Upper lobe of left lung (tissue), 6 donors: ENCODE results near the gene CCDC159. TPM values are rescaled to one million over a fixed set of nuclear protein-coding genes. Genes with fewer than 3 reads are reported as not detected.
A peak's percentile ranks its signal among the peaks of the same experiment; 100 is the strongest.

ENCODE experiments used
- ATAC-seq, 2 donors: fragments of 200-7000 bp; cut with Tn5 transposase; one replicate each; pipeline ENCODE4 v1.9.1; 2022; ENCODE audit warnings: mild to moderate bottlenecking in 2 of 2, moderate library complexity in 2 of 2; ENCODE audit not compliant: low FRiP score in 2 of 2
- DNase-seq, 2 donors: peaks; one replicate each; pipeline ENCODE4 v3.0.0-alpha.2; 2019 to 2020
- H3K27ac ChIP-seq, 4 donors: fragments of 200-600 bp; sonication (generic); one replicate each; pipeline ENCODE4 v1.5.1; 2016 to 2019
- H3K27me3 ChIP-seq, 4 donors: fragments of 200-600 bp; sonication (generic); one replicate each; pipeline ENCODE4 v1.5.1; 2017 to 2019
- H3K36me3 ChIP-seq, 4 donors: fragments of 200-600 bp; sonication (generic); one replicate each; pipeline ENCODE4 v1.5.1; 2016 to 2019
- H3K4me1 ChIP-seq, 4 donors: fragments of 200-600 bp; sonication (generic); one replicate each; pipeline ENCODE4 v1.5.1; 2018 to 2019
- H3K4me3 ChIP-seq, 4 donors: fragments of 200-600 bp; sonication (generic); one replicate each; pipeline ENCODE4 v1.5.1; 2017 to 2019; ENCODE audit warnings: mild to moderate bottlenecking in 2 of 4, moderate library complexity in 1 of 4
- H3K9me3 ChIP-seq, 4 donors: fragments of 200-600 bp; sonication (generic); one replicate each; pipeline ENCODE4 v1.5.1; 2018 to 2019
- CTCF ChIP-seq, 6 experiments: fragments of 450-650 bp in 4 of 6; fragments of 200-600 bp in 2 of 6; sonication (generic) in 2 of 6; IDR thresholded peaks; one replicate each; pipeline ENCODE4 v1.5.1; 2016 to 2019; ENCODE audit warnings: antibody characterized with exemption in 6 of 6
- EP300 ChIP-seq, 4 donors: sonication (generic); formaldehyde crosslinking; IDR thresholded peaks; one replicate each; pipeline ENCODE4 v1.5.1; 2017; ENCODE audit warnings: antibody characterized with exemption in 4 of 4, control low read depth in 2 of 4
- POLR2A ChIP-seq, 4 donors: fragments of 450-650 bp; IDR thresholded peaks; one replicate each; pipeline ENCODE4 v1.5.1; 2016 to 2017; ENCODE audit warnings: antibody characterized with exemption in 4 of 4, mild to moderate bottlenecking in 2 of 4
- POLR2AphosphoS5 ChIP-seq, 2 donors: sonication (generic); formaldehyde crosslinking; IDR thresholded peaks; one replicate each; pipeline ENCODE4 v1.5.1; 2017; ENCODE audit warnings: antibody characterized with exemption in 2 of 2
- WGBS, 2 donors: methylation state at CpG; one replicate each; pipeline ENCODE4 v1.1.5; 2017 to 2018; 5-methylcytosine and 5-hydroxymethylcytosine counted together
- total RNA-seq, 6 donors: library from RNA; depleted of rRNA in 4 of 6; stranded (reverse); fragments of >200 nt in 4 of 6; gene quantifications; one replicate each; pipeline versions ENCODE4 v1.1.0 to v1.2.1, GENCODE V29; 2016 to 2021
- donor health status: DM: no; HTN: no; CAD: no; lungs with moderate emphysema.
- donor health status: DM: no; HTN: yes; CAD: no; lungs with severe emphysema.

The CCDC159 gene
- total RNA-seq, 6 donors from 2014 or later = 17.5 to 176 (median 33.3) TPM

DNA sequence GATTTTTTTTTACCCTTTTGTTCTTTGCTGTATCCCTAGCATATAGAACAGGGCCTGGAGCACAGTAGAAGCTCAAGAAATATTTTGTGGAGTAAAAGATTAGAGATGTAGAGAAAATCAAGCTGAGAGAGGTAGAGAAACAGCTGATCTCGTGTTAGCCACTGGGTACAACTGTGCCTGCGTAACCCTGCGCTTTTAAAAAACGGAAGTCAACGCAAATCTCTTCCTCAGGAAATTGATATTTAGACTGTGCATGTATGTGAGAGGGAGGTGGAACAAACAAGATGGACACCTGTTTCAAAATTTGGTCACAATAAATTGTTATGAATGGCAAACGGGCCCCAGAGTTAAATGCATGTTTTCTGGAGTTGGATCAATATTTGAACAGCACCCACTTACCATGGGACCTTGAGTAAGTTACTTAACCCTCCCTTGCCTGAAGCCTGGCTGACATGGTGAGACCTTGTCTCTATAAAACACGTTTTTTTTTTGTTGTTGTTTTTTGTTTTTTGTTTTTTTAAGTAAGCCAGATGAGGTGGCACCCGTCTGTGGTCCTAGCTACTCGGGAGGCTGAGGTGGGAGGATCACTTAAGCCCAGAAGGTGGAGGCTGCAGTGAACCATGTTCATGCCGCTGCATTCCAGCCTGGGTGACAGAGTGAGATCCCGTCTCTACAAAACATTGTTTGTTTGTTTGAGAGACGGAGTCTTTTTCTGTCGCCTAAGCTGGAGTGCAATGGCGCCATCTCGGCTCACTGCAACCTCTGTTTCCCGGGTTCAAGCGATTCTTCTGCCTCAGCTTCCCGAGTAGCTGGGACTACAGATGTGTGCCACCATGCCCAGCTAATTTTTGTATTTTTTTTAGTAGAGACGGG lies 41.1 kb downstream of the CCDC159 start:
- Histone ChIP-seq H3K36me3 (no peaks in the 10 kb centered on the region), H3K27ac (peak overlapping the region; percentile 6 to 58 (median 47)), H3K4me3 (no peak overlapping the region), H3K9me3 (peaks cover 0 to 7% (median 3%) of the 10 kb centered on the region in 4 donors), H3K4me1 (peaks cover 26 to 40% (median 36%) of the 10 kb centered on the region in 4 donors), H3K27me3 (peaks cover 0 to 3% (median 0%) of the 10 kb centered on the region in 4 donors)
- TF ChIP-seq EP300 (IDR thresholded peaks at IDR 0.05) = no peak
- TF ChIP-seq CTCF (IDR thresholded peaks at IDR 0.05) = no peak
- TF ChIP-seq POLR2A (IDR thresholded peaks at IDR 0.05) = no peak
- TF ChIP-seq POLR2AphosphoS5 (IDR thresholded peaks at IDR 0.05) = no peak
- DNase-seq = peak in 1 of 2 donors; percentile 38
- peak in 1 of 2 donors; percentile 37 for ATAC-seq
- WGBS, 2 donors = 57 to 58% methylated on average over 19 of the region's 19 CpGs

DNA sequence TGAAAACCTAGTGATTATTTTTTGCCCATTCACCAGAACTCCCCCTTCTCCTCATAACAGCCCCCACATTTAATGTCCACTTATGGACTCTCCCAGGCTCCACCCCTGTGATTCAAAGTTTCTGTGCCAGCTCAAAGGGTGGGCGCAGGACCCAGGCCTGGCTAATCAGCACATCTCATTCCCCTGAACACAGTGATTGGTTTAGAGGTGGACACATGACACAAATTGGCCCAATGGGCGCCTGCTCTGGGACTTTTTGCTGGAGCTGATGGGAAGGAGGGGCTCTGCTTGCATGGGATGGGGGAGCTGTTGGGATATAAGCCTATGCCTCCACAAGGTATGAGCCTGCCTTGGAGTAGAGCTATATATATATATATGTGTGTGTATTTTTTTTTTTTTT lies 44.0 kb downstream of the CCDC159 start:
- no peak overlapping the region for H3K27ac ChIP-seq
- TF ChIP-seq POLR2AphosphoS5 (IDR thresholded peaks at IDR 0.05) (no peak), EP300 (IDR thresholded peaks at IDR 0.05) (no peak), POLR2A (IDR thresholded peaks at IDR 0.05) (no peak), CTCF (IDR thresholded peaks at IDR 0.05) (no peak)
- H3K4me1 ChIP-seq = peaks cover 7 to 14% (median 13%) of the 10 kb centered on the region in 4 donors
- H3K27me3 ChIP-seq = no peaks in the 10 kb centered on the region
- DNase-seq (no peak), ATAC-seq (no peak)
- no peak overlapping the region for H3K4me3 ChIP-seq
- 94 to 96% methylated on average over 2 of the region's 2 CpGs for WGBS, 2 donors
- H3K9me3 ChIP-seq = peaks cover 0 to 7% (median 3%) of the 10 kb centered on the region in 4 donors
- H3K36me3 ChIP-seq = peaks cover 0 to 6% (median 2%) of the 10 kb centered on the region in 4 donors

DNA sequence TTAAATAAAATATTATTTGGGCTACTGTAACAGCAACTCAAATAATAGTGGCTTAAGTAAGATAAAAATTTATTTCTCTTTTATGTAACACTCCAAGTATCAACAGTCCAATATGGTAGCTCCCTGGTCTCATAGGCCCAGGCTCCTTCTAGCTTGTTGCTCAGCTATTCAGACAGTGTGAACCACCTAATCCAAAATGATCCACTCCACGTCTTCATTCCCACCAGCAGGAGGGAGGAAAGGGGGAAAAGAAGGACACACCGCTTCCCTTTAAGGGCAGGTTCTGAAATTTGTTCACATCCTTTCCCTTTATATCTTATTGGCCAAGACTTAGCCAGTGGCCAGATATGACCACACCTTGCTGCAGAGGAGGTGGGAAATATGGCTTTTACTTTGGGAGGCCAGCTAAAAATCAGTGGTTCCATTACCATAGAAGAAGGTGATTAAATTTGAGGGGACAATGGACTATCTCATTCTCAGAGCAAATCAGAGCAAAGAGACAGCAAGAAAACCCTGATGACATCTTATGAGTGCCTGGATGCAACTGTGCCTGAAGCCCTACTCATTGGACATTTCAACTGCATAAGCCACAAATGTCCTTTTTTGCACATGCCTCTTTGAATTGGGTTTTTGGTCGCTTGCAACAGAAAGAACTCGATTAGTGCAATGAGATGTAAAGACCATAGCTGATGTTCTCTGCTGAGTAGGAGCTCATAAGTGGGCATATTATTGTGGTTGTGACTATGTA lies 44.8 kb downstream of the CCDC159 start:
- no peak overlapping the region for H3K4me3 ChIP-seq
- WGBS, 2 donors = 73 to 79% methylated on average over 4 of the region's 4 CpGs
- DNase-seq = no peak
- no peak for ATAC-seq
- TF ChIP-seq POLR2A (IDR thresholded peaks at IDR 0.05) (no peak), POLR2AphosphoS5 (IDR thresholded peaks at IDR 0.05) (no peak), CTCF (IDR thresholded peaks at IDR 0.05) (no peak), EP300 (IDR thresholded peaks at IDR 0.05) (no peak)
- peaks cover 7 to 14% (median 13%) of the 10 kb centered on the region in 4 donors for H3K4me1 ChIP-seq
- peaks cover 0 to 6% (median 2%) of the 10 kb centered on the region in 4 donors for H3K36me3 ChIP-seq
- H3K9me3 ChIP-seq = peaks cover 0 to 7% (median 3%) of the 10 kb centered on the region in 4 donors
- H3K27ac ChIP-seq = no peak overlapping the region
- no peaks in the 10 kb centered on the region for H3K27me3 ChIP-seq

GRCh38 chr19:11397089-11397610 lies 50.8 kb downstream of the CCDC159 start:
- no peak overlapping the region for H3K4me3 ChIP-seq
- no peaks in the 10 kb centered on the region for H3K4me1 ChIP-seq
- H3K9me3 ChIP-seq = no peaks in the 10 kb centered on the region
- H3K27me3 ChIP-seq = no peaks in the 10 kb centered on the region
- no peak overlapping the region for H3K27ac ChIP-seq
- TF ChIP-seq POLR2A (IDR thresholded peaks at IDR 0.05) (no peak), POLR2AphosphoS5 (IDR thresholded peaks at IDR 0.05) (no peak), CTCF (IDR thresholded peaks at IDR 0.05) (no peak), EP300 (IDR thresholded peaks at IDR 0.05) (no peak)
- WGBS, 2 donors = 89 to 93% methylated on average over 16 to 20 of the region's 22 CpGs
- peaks cover 0 to 34% (median 15%) of the 10 kb centered on the region in 4 donors for H3K36me3 ChIP-seq
- no peak for ATAC-seq
- DNase-seq = peak in 1 of 2 donors; percentile 66
